ENCODE results near the gene KL.
A peak's percentile ranks its signal among the peaks of the same experiment; 100 is the strongest.

KL gene

GRCh38 chr13:33016414-33017322 is at the start of gene KL:
Gene KL, plus strand, starts transcription at chr13:33016423. Its CDS starts 18 bp downstream, at chr13:33016441.
- DNase-seq (ENCODE audit: low read depth), result no peak

GRCh38 chr13:32967584-32968182 is 48.5 kb upstream of the KL start:
- no peak for DNase-seq (ENCODE audit: low read depth)

- no peak for DNase-seq (ENCODE audit: low read depth)
Observed at GRCh38 chr13:32968316-32968715, 47.9 kb upstream of the KL start.

- no peak for DNase-seq (ENCODE audit: low read depth)
Observed at GRCh38 chr13:32968793-32969192, 47.4 kb upstream of the KL start.

- DNase-seq (ENCODE audit: low read depth), result peak; percentile 58
Observed at GRCh38 chr13:32969516-32969941, 46.7 kb upstream of the KL start.

- no peak for DNase-seq (ENCODE audit: low read depth)
Observed at GRCh38 chr13:32976056-32976805, 40.0 kb upstream of the KL start.

- no peak for DNase-seq (ENCODE audit: low read depth)
Observed at GRCh38 chr13:32976912-32977311, 39.3 kb upstream of the KL start.

- DNase-seq (ENCODE audit: low read depth), result no peak
Observed at GRCh38 chr13:32977321-32977720, 38.9 kb upstream of the KL start.

- DNase-seq (ENCODE audit: low read depth), result no peak
Observed at GRCh38 chr13:32978278-32978677, 37.9 kb upstream of the KL start.

GRCh38 chr13:32983058-32983457 is 33.2 kb upstream of the KL start:
- no peak for DNase-seq (ENCODE audit: low read depth)

- no peak for DNase-seq (ENCODE audit: low read depth)
Observed at GRCh38 chr13:32984857-32985626, 31.2 kb upstream of the KL start.

- no peak for DNase-seq (ENCODE audit: low read depth)
Observed at GRCh38 chr13:32986552-32986951, 29.7 kb upstream of the KL start.

GRCh38 chr13:32987462-32987861 is 28.8 kb upstream of the KL start:
- no peak for DNase-seq (ENCODE audit: low read depth)

- DNase-seq (ENCODE audit: low read depth), result no peak
Observed at GRCh38 chr13:32988608-32989289, 27.5 kb upstream of the KL start.

GRCh38 chr13:32989290-32989667 is 26.9 kb upstream of the KL start:
- DNase-seq (ENCODE audit: low read depth), result no peak

- no peak for DNase-seq (ENCODE audit: low read depth)
Observed at GRCh38 chr13:32989942-32990341, 26.3 kb upstream of the KL start.

- DNase-seq (ENCODE audit: low read depth), result no peak
Observed at GRCh38 chr13:32993145-32993544, 23.1 kb upstream of the KL start.

GRCh38 chr13:32997399-32997798 is 18.8 kb upstream of the KL start:
- no peak for DNase-seq (ENCODE audit: low read depth)

GRCh38 chr13:32998966-32999365 is 17.3 kb upstream of the KL start:
- DNase-seq (ENCODE audit: low read depth), result no peak

GRCh38 chr13:33000365-33000764 is 15.9 kb upstream of the KL start:
- no peak for DNase-seq (ENCODE audit: low read depth)

- DNase-seq (ENCODE audit: low read depth), result no peak
Observed at GRCh38 chr13:33003458-33004019, 12.7 kb upstream of the KL start.

Measured in stromal cell of bone marrow (primary cell).